ENCODE measurements around the gene PLD1.
"Not testable (repeated sequence)": the region's sequence is repeated elsewhere in the genome, so short reads cannot be mapped to it uniquely, and the experiment has no call there.

PLD1 gene

DNA sequence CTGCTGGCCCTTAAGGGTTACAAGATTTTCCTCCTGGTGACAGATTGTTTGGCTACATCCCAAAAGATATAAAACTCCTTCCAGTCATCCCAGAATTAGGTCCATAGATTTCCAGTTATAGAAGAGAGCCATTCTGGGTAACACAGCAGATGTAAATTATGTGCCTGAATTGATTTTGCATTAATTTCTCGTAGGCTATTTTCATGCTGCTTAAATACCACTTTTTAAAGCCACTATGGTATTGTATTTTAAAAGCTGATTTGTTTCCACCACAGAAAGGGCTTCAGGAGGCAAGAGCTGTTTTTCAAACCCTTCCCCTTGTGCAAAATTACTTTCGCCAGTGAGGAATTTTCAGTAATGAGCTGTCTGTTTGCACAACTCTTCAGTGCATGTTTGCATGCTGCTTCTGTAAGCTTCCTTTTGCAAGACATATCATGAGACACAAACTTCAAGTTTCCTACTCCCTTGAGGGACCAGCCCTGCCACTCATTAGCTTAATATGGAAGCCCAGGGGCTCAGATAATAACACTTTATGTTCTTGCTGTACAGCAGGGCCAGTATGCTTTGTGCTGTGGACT, 244.7 kb downstream of the PLD1 start:
- H3K4me3 ChIP-seq (replicated peaks; ENCODE audit: low read depth, low read length), result no peak overlapping the region
- H3K27me3 ChIP-seq (replicated peaks; ENCODE audit: control insufficient read depth, insufficient read depth, low read length), result no peaks in the 10 kb centered on the region
- DNase-seq (ENCODE audit: extremely low read depth, insufficient read length), result no peak
- H3K36me3 ChIP-seq (ENCODE audit: control insufficient read depth, insufficient read depth, low read length), result no peaks in the 10 kb centered on the region
- TF ChIP-seq, protein P1, sequence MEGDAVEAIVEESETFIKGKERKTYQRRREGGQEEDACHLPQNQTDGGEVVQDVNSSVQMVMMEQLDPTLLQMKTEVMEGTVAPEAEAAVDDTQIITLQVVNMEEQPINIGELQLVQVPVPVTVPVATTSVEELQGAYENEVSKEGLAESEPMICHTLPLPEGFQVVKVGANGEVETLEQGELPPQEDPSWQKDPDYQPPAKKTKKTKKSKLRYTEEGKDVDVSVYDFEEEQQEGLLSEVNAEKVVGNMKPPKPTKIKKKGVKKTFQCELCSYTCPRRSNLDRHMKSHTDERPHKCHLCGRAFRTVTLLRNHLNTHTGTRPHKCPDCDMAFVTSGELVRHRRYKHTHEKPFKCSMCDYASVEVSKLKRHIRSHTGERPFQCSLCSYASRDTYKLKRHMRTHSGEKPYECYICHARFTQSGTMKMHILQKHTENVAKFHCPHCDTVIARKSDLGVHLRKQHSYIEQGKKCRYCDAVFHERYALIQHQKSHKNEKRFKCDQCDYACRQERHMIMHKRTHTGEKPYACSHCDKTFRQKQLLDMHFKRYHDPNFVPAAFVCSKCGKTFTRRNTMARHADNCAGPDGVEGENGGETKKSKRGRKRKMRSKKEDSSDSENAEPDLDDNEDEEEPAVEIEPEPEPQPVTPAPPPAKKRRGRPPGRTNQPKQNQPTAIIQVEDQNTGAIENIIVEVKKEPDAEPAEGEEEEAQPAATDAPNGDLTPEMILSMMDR (IDR thresholded peaks at IDR 0.05; ENCODE audit: insufficient read depth, low read length, poor library complexity, severe bottlenecking), result no peak

DNA sequence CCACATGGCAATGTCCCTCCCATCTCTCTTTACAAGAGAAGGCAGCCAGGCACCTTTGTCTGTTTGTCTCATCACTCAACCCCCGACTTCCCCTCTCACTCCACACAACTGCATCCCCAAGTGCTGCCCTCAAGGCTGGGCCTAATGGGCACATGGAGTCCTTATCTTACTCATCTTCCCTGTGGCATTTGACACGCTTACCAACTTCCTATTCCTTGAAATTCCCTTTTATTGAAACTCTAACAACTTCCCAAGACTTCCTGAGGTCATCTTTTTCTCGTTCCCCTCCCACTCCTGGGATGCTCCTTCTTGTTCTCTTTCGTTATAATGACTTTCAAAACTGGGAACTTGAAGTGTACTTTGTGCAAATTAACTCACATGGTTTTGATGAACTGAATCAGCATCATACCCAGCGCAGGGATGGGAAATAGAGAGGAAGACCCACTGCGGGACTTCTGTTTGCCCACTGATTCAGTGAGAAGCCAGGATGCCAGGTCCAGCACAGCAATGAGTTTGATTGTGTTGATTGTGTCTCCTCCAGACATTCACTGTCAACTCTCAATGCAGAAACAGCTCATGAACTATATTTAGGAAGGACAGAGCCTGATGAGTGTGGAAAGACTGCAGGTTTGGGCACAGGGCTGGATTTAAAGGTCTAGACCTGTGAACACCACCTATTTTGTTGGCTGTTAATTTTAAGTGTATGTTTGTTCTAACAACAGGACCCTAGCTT, 245.4 kb downstream of the PLD1 start:
- H3K36me3 ChIP-seq (ENCODE audit: control insufficient read depth, insufficient read depth, low read length), result no peaks in the 10 kb centered on the region
- DNase-seq (ENCODE audit: extremely low read depth, insufficient read length), result no peak
- H3K4me3 ChIP-seq (replicated peaks; ENCODE audit: low read depth, low read length), result no peak overlapping the region
- TF ChIP-seq, protein P1 (IDR thresholded peaks at IDR 0.05; ENCODE audit: insufficient read depth, low read length, poor library complexity, severe bottlenecking), result no peak
- H3K27me3 ChIP-seq (replicated peaks; ENCODE audit: control insufficient read depth, insufficient read depth, low read length), result no peaks in the 10 kb centered on the region

DNA sequence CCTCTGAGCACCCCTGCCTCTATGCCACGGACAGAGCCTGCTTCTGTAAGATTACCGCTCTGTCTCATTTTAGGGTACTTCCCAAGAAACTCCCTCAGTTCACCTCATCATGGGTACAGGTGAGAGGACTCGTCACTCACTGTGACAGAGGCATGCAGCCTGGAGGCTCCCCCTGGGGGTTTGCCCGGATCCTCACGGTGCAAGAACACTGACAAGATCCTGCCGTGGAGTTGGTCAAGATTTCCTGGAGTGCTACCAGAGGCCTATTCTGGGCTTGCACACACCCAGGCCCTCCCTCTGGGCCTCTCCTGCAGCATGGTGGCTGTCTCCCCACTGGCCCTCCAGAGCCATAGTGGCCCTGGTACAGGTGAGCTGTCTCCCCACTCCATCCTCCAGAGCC, 247.0 kb downstream of the PLD1 start:
- no peaks in the 10 kb centered on the region for H3K27me3 ChIP-seq (replicated peaks; ENCODE audit: control insufficient read depth, insufficient read depth, low read length)
- H3K4me3 ChIP-seq (replicated peaks; ENCODE audit: low read depth, low read length), result no peak overlapping the region
- no peaks in the 10 kb centered on the region for H3K36me3 ChIP-seq (ENCODE audit: control insufficient read depth, insufficient read depth, low read length)
- peak; percentile 16 for DNase-seq (ENCODE audit: extremely low read depth, insufficient read length)
- TF ChIP-seq, protein P1 (IDR thresholded peaks at IDR 0.05; ENCODE audit: insufficient read depth, low read length, poor library complexity, severe bottlenecking), result peak; percentile 4

DNA sequence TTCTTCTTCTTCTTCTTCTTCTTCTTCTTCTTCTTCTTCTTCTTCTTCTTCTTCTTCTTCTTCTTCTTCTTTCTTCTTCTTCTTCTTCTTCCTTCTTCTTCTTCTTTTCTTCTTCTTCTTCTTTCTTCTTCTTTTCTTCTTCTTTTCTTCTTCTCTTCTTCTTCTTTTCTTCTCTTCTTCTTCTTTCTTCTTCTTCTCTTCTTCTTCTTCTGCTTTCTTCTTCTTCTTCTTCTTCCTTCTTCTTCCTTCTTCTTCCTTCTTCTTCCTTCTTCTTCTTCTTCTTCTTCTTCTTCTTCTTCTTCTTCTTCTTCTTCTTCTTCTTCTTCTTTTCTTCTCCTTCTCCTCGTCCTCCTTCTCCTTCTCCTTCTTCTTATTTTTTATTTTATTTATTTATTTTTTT, 247.8 kb downstream of the PLD1 start:
- not testable (repeated sequence) for H3K4me3 ChIP-seq (replicated peaks; ENCODE audit: low read depth, low read length); DNase-seq (ENCODE audit: extremely low read depth, insufficient read length); H3K27me3 ChIP-seq (replicated peaks; ENCODE audit: control insufficient read depth, insufficient read depth, low read length); H3K36me3 ChIP-seq (ENCODE audit: control insufficient read depth, insufficient read depth, low read length)

DNA sequence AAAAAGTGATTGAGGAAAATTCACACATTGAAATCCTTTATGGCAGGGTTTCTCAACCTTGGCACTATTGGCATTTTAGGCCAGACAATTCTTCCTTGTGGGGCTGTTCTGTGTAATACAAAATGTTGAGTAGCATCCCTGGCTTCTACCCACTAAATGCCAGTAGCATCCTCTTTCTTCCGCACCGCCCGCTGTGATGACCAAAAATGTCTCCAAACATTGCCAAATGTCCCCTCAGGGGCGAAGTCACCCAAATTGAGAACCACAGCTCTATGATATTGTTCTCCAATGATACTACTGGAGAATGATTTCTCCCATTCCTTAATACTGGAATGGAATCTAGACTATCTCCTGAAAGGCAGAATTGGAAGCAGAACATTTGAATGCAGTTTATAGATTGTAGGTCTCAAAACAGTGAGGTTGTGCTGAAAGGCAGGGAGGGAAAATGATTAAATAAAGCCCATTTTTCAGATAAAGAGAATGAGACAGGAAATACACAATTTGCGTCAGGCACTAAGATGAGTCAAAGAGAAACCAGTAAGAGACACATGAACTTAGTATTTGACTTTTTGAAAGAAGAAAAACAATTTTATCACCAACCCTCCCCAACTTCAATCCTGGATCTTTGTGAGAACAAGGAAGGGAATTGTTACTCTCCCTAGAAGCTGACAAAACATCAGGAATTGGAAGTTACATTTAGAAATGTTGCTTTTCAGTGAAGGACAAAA, 248.5 kb downstream of the PLD1 start:
- TF ChIP-seq, protein P1 (IDR thresholded peaks at IDR 0.05; ENCODE audit: insufficient read depth, low read length, poor library complexity, severe bottlenecking), result no peak
- no peaks in the 10 kb centered on the region for H3K27me3 ChIP-seq (replicated peaks; ENCODE audit: control insufficient read depth, insufficient read depth, low read length)
- no peak overlapping the region for H3K4me3 ChIP-seq (replicated peaks; ENCODE audit: low read depth, low read length)
- no peaks in the 10 kb centered on the region for H3K36me3 ChIP-seq (ENCODE audit: control insufficient read depth, insufficient read depth, low read length)
- peak; percentile 23 for DNase-seq (ENCODE audit: extremely low read depth, insufficient read length)

DNA sequence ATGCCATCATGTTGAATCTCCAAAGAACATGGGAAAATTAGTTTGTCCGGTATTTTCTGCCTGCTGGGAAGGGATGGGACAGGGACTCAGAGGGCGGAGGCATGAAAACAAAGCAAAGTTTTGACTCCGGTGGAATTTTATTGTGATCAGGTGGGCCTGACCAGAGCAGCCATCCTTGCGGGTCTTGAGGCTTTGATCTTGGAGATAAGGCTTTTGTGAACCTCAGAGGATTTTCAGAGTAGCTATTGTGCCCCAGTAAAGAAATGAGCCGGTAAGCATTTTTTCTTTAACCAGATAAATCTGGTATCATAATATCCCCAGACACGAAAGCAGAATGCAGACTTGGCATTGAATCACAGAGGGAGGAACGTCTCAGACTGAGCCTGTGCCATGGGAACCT, 250.7 kb downstream of the PLD1 start:
- H3K4me3 ChIP-seq (replicated peaks; ENCODE audit: low read depth, low read length), result no peak overlapping the region
- DNase-seq (ENCODE audit: extremely low read depth, insufficient read length), result no peak
- TF ChIP-seq, protein P1 (IDR thresholded peaks at IDR 0.05; ENCODE audit: insufficient read depth, low read length, poor library complexity, severe bottlenecking), result no peak
- no peaks in the 10 kb centered on the region for H3K27me3 ChIP-seq (replicated peaks; ENCODE audit: control insufficient read depth, insufficient read depth, low read length)
- no peaks in the 10 kb centered on the region for H3K36me3 ChIP-seq (ENCODE audit: control insufficient read depth, insufficient read depth, low read length)

All from GM06990 (cell line).